ENCODE data around the gene KRTAP10-12. TPM values are rescaled to one million over a fixed set of nuclear protein-coding genes. Genes with fewer than 3 reads are reported as not detected.
A peak's percentile ranks its signal among the peaks of the same experiment; 100 is the strongest.

The KRTAP10-12 gene
- total RNA-seq, 1 donor from 2014 or later, result not detected

GRCh38 chr21:44738621-44739020, 41.6 kb downstream of the KRTAP10-12 start:
- no peak for DNase-seq (ENCODE audit: low read depth, low spot score)
- H3K9me3 Mint-ChIP-seq, result no peaks in the 10 kb centered on the region
- TF ChIP-seq, protein P1, sequence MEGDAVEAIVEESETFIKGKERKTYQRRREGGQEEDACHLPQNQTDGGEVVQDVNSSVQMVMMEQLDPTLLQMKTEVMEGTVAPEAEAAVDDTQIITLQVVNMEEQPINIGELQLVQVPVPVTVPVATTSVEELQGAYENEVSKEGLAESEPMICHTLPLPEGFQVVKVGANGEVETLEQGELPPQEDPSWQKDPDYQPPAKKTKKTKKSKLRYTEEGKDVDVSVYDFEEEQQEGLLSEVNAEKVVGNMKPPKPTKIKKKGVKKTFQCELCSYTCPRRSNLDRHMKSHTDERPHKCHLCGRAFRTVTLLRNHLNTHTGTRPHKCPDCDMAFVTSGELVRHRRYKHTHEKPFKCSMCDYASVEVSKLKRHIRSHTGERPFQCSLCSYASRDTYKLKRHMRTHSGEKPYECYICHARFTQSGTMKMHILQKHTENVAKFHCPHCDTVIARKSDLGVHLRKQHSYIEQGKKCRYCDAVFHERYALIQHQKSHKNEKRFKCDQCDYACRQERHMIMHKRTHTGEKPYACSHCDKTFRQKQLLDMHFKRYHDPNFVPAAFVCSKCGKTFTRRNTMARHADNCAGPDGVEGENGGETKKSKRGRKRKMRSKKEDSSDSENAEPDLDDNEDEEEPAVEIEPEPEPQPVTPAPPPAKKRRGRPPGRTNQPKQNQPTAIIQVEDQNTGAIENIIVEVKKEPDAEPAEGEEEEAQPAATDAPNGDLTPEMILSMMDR (conservative IDR thresholded peaks at IDR 0.05), result no peak
- no peak overlapping the region for H3K4me3 Mint-ChIP-seq
- peaks cover 9% of the 10 kb centered on the region for H3K4me1 Mint-ChIP-seq
- H3K27me3 Mint-ChIP-seq (ENCODE audit: low read depth), result peaks cover 19% of the 10 kb centered on the region
- H3K36me3 Mint-ChIP-seq (ENCODE audit: low read depth), result no peaks in the 10 kb centered on the region
- H3K27ac Mint-ChIP-seq (ENCODE audit: unreplicated experiment), result no peak overlapping the region

DNA sequence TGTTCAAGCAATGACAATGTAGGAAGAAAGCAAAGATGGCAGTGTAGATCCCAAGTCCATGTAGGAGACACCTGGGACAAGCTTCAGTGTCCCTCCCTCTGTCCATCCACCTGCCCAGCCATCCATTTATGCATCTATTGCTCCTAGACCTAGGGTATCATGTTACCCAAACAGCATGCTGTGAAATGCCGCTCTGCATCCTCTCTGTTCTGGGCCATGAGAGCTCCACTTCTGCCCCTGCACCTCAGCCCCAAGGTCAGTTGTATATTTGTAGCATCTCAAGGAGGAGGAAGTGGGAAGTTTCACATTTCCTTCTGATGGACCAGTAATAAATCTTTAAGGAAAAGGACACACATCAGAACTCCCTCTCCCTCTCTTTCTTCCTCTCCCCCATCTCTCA, 42.3 kb downstream of the KRTAP10-12 start:
- Mint-ChIP-seq H3K4me3 (no peak overlapping the region), H3K9me3 (no peaks in the 10 kb centered on the region), H3K4me1 (peaks cover 9% of the 10 kb centered on the region), H3K36me3 (ENCODE audit: low read depth) (no peaks in the 10 kb centered on the region), H3K27me3 (ENCODE audit: low read depth) (peaks cover 19% of the 10 kb centered on the region), H3K27ac (ENCODE audit: unreplicated experiment) (no peak overlapping the region)
- no peak for DNase-seq (ENCODE audit: low read depth, low spot score)
- TF ChIP-seq, protein P1 (conservative IDR thresholded peaks at IDR 0.05), result no peak

DNA sequence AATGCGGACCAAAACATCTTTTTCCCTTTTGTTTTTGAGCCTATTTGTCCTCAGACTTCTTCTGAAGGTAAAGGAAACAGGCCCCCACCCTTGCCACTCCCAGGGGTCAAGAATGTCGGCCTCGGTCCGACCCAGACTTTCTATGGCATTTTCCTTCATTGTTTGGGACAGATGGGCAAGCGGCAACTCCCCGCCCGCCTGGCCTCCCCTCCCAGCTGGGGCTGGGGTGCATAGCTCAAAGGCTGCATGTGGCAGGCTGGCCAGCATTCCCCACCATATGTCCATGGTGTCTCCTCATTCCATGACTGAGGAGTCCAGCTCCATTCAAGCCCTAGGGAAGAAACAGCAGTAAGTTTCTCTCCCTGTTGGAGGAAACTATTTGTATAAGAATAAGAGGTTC, 43.8 kb downstream of the KRTAP10-12 start:
- peaks cover 9% of the 10 kb centered on the region for H3K4me1 Mint-ChIP-seq
- peaks cover 19% of the 10 kb centered on the region for H3K27me3 Mint-ChIP-seq (ENCODE audit: low read depth)
- DNase-seq (ENCODE audit: low read depth, low spot score), result no peak
- no peaks in the 10 kb centered on the region for H3K36me3 Mint-ChIP-seq (ENCODE audit: low read depth)
- no peak overlapping the region for H3K27ac Mint-ChIP-seq (ENCODE audit: unreplicated experiment)
- H3K9me3 Mint-ChIP-seq, result no peaks in the 10 kb centered on the region
- TF ChIP-seq, protein P1 (conservative IDR thresholded peaks at IDR 0.05), result no peak
- H3K4me3 Mint-ChIP-seq, result no peak overlapping the region

DNA sequence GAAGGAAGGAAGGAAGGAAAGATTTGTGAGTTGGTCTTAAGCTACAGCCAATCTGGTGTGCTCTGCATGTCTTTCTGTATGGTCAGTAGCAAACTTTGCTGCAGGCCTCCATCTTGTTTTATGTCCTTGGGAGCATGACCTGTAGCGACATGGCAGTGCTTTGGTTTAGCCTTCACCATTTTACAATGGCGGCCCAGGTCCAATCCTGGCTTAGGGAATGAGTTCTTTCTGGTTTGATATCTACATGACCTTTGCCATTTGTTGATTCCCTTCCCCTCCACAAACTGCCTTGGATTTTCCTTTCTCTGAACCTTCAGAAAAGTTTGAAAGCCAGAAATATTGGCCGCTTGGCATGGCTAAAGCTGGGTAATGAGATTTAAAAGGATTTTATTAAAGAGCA, 44.9 kb downstream of the KRTAP10-12 start:
- H3K27ac Mint-ChIP-seq (ENCODE audit: unreplicated experiment), result no peak overlapping the region
- TF ChIP-seq, protein P1 (conservative IDR thresholded peaks at IDR 0.05), result no peak
- DNase-seq (ENCODE audit: low read depth, low spot score), result no peak
- peaks cover 9% of the 10 kb centered on the region for H3K4me1 Mint-ChIP-seq
- H3K9me3 Mint-ChIP-seq, result no peaks in the 10 kb centered on the region
- peaks cover 19% of the 10 kb centered on the region for H3K27me3 Mint-ChIP-seq (ENCODE audit: low read depth)
- H3K36me3 Mint-ChIP-seq (ENCODE audit: low read depth), result no peaks in the 10 kb centered on the region
- H3K4me3 Mint-ChIP-seq, result no peak overlapping the region

DNA sequence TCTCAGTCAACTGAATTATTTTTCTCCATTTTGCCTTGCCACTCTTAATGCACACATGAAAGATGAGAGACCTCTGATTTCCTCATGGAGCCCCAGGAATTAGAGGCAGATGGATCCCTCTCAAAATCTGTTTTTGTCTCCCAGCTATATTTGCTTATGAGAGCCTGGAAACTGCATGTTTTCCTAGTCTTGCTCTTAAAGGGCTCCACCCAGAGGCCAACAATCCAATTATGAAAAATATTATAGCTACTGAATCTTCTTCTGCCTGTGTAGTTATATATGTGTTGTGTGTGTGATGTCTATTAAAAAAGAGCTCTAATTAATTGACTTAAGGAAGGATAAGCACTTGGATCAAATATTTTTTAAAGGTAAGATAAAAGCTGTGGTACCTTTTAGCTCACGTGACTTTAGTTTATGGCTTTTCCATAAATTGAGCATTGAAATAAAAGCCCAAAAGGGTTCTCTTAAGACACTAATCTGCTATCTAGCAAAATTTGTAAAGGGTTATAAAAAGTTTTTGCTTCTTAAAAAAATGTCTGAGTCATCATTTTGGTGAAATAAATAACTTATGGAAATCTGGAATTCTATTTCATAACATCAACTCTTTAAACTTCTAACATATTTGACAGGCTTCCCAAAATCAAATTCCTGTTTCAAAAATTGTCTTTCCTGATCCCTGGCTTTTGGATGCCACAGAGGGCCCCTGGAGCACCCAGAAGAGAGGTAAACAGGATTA, 45.6 kb downstream of the KRTAP10-12 start:
- TF ChIP-seq, protein P1 (conservative IDR thresholded peaks at IDR 0.05), result peak; percentile 56
- no peaks in the 10 kb centered on the region for H3K9me3 Mint-ChIP-seq
- peaks cover 9% of the 10 kb centered on the region for H3K4me1 Mint-ChIP-seq
- H3K4me3 Mint-ChIP-seq, result no peak overlapping the region
- H3K27ac Mint-ChIP-seq (ENCODE audit: unreplicated experiment), result no peak overlapping the region
- no peaks in the 10 kb centered on the region for H3K36me3 Mint-ChIP-seq (ENCODE audit: low read depth)
- no peak for DNase-seq (ENCODE audit: low read depth, low spot score)
- H3K27me3 Mint-ChIP-seq (ENCODE audit: low read depth), result peaks cover 19% of the 10 kb centered on the region

Other genes with a start within 250 kb of the KRTAP10-12 start
- 9.6 and 10.1 TPM in 2 replicates for gene LRRC3, start 241.7 kb upstream of the KRTAP10-12 start, total RNA-seq
- gene KRTAP10-1, start 157.0 kb upstream of the KRTAP10-12 start, total RNA-seq, result not detected in 2 replicates
- not detected in 2 replicates for gene KRTAP10-2, start 145.7 kb upstream of the KRTAP10-12 start, total RNA-seq
- not detected in 2 replicates for gene KRTAP10-3, start 138.4 kb upstream of the KRTAP10-12 start, total RNA-seq
- not detected in 2 replicates for gene KRTAP10-4, start 123.4 kb upstream of the KRTAP10-12 start, total RNA-seq
- gene KRTAP10-5, start 116.6 kb upstream of the KRTAP10-12 start, total RNA-seq, result not detected in 2 replicates
- not detected in 2 replicates for gene KRTAP10-6, start 104.7 kb upstream of the KRTAP10-12 start, total RNA-seq
- gene KRTAP10-7, start 96.6 kb upstream of the KRTAP10-12 start, total RNA-seq, result not detected in 2 replicates
- gene KRTAP10-8, start 85.1 kb upstream of the KRTAP10-12 start, total RNA-seq, result not detected in 2 replicates
- not detected in 2 replicates for gene KRTAP10-9, start 70.1 kb upstream of the KRTAP10-12 start, total RNA-seq
- gene KRTAP10-10, start 59.8 kb upstream of the KRTAP10-12 start, total RNA-seq, result not detected in 2 replicates
- gene KRTAP10-11, start 50.8 kb upstream of the KRTAP10-12 start, total RNA-seq, result not detected in 2 replicates
- not detected in 2 replicates for gene KRTAP12-4, start 42.5 kb upstream of the KRTAP10-12 start, total RNA-seq
- gene KRTAP12-3, start 39.2 kb upstream of the KRTAP10-12 start, total RNA-seq, result not detected in 2 replicates
- gene KRTAP12-2, start 30.2 kb upstream of the KRTAP10-12 start, total RNA-seq, result not detected in 2 replicates
- gene KRTAP12-1, start 15.0 kb upstream of the KRTAP10-12 start, total RNA-seq, result not detected in 2 replicates
- gene TSPEAR, start 14.4 kb downstream of the KRTAP10-12 start, total RNA-seq, result not detected in 2 replicates
- gene UBE2G2, start 104.6 kb downstream of the KRTAP10-12 start, total RNA-seq, result 108 and 111 TPM in 2 replicates
- 92.1 and 97.7 TPM in 2 replicates for gene SUMO3, start 120.9 kb downstream of the KRTAP10-12 start, total RNA-seq
- gene PTTG1IP, start 176.5 kb downstream of the KRTAP10-12 start, total RNA-seq, result 164 and 169 TPM in 2 replicates
- gene ITGB2, start 223.7 kb downstream of the KRTAP10-12 start, total RNA-seq, result 0.84 and 0.89 TPM in 2 replicates
- gene SLX9, start 242.9 kb downstream of the KRTAP10-12 start, total RNA-seq, result 40.5 and 42.3 TPM in 2 replicates

All from neural crest cell (in vitro differentiated cells).